GM21529 (cell line): ENCODE data around the gene SCRN1.

Experiments
- ATAC-seq: cut with Tn5 transposase; IDR thresholded peaks from one replicate; pipeline ENCODE4 v1.9.1; 2021; ENCODE audit not compliant: unreplicated experiment

The SCRN1 gene

DNA sequence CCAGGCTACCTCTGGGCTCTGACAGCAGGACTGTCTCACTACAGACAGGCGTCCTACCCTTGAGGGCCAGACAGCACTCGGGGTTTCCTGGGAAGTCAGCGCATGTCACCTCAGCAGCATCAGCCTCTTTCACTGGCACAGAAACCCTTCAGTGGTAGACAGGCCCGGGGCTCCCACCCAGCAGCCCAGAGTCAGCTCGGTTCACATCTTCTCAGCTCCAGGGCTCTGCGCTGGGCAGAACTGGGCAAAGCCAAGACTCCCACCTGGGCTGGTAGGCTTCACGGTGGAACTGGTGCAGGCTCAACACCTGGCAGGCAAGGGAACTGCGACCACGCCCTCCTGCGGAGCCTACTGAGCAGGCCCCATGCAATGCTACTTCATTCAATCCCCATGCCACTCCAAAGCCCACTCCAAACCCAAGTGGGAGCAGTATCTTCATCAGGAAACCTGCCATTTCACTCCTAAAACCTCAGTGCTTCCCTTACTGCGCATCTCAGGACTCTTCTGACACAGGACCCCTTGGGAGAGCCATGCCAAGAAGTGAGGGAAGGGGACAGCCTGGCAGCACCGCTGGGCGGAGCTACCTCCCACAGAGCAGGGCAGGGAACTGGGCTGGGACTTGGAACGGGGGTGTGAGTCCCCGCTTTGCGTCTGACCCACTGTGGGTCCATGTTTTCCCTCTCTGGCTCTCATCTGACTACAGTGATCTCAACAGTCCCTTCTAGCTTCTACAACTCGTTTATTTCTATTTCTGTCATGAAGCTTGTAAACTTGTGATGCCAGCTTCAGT lies 60.4 kb downstream of the SCRN1 start:
- ATAC-seq, result no peak

DNA sequence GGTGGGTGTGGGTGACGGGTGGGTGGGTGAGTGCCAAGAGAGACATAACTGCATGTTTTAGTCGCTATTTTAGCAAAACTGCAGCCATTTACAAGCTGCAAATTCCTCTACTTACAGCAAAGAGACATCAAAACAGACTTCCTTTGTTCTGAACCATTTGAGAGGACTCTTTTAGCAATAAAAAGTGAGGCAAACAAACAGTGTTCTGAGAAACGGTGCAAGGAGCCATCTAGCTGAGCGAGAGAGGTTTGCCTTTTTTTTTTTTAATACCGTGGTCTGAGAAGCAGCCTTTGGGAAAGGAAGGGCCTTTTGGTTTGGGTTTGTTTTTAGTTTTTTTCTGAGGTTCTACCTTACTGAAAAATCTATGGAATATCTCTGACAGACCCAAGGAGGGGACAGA lies 62.9 kb downstream of the SCRN1 start:
- ATAC-seq, result no peak

GRCh38 chr7:29926216-29926615 lies 63.4 kb downstream of the SCRN1 start:
- no peak for ATAC-seq

- no peak for ATAC-seq
Measured at GRCh38 chr7:29924684-29925083, 64.9 kb downstream of the SCRN1 start.

GRCh38 chr7:29924006-29924405 lies 65.6 kb downstream of the SCRN1 start:
- ATAC-seq, result no peak

- ATAC-seq, result no peak
Measured at GRCh38 chr7:29922921-29923700, 66.5 kb downstream of the SCRN1 start.

DNA sequence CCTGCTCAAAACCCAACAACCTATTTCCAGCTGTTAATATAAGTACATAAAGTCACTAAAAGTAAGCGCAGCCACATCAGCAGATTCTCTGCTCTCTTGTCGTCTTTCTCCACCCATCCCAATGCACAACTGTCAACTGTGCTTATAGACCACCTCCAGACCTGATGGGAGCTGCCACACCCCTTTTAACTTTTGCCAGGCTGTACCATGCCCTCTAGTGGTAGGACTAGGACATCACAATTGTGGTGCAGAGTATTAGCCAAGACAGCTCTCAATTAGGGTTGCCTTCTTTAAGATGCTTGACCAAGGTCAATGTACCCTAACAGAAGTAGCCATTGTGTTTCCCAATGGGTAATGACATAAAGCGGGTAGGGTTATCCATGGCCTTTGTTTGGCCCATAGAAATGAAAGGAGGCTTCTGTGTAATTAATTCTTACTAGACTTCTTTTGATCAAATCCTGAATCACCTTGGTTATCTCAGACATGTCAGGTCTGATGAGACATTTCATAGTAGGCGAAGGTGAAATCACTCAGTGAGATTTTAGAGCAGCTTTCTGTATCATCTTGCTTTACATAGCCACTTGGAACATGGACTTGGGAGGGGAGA lies 68.1 kb downstream of the SCRN1 start:
- ATAC-seq, result peak; percentile 84

GRCh38 chr7:29920491-29920890 lies 69.1 kb downstream of the SCRN1 start:
- no peak for ATAC-seq

GRCh38 chr7:29919790-29920189 lies 69.8 kb downstream of the SCRN1 start:
- ATAC-seq, result no peak

DNA sequence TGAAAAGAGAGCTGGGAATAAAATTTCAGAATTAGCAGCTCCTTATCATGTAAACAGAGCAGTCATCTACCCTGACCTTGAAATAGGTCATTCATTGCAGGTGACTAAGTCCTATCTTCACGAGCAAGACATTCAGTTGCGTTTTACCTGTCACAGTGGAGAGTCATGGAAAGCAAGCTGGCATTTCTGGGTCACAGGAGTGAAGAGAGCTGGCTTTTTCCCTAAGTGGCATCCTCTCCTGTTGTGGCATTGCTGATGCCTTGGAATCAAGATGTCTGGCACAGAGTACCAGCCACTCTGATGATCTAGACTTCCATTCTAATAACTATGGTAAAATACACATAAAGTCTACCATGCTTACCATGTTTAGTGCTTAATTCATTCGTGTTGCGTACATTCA lies 70.8 kb downstream of the SCRN1 start:
- ATAC-seq, result no peak

- ATAC-seq, result no peak
Measured at GRCh38 chr7:29917641-29918040, 72.0 kb downstream of the SCRN1 start.

DNA sequence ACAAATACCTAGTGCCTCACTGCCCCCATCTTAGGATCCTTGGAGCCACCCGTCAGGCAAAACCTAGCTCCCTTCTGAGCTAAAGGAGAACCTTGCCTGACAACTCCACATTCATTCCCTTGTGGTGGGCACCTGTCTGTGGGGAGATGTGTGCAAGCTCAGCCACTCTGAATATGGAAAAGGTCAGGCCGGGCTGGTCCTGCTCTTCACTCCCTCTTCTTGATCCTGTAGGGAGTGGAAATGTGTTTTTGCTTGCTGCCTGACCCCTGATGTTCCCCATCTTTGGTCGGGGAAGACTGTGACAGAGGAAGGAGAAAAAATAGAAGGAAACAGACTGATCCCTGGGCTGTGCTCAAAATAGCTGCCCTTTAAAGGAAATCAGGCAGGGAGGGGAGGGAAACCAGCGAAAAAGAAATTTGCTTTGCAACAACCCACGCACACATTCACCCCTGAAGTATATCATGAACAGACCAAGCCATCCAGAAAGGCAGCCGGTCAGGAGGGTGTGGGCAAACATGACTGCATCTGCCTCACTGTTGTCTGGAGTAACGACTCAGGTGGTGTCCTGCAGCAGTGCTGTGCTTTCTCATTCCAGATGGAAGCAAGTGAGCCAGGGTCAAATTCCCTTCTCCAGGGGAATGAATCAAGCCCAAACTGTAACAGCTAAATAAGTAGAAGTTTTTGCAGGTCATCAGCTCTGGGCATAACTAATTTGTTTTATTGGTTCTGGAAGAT lies 74.0 kb downstream of the SCRN1 start:
- ATAC-seq, result no peak

- no peak for ATAC-seq
Measured at GRCh38 chr7:29914180-29914579, 75.4 kb downstream of the SCRN1 start.

DNA sequence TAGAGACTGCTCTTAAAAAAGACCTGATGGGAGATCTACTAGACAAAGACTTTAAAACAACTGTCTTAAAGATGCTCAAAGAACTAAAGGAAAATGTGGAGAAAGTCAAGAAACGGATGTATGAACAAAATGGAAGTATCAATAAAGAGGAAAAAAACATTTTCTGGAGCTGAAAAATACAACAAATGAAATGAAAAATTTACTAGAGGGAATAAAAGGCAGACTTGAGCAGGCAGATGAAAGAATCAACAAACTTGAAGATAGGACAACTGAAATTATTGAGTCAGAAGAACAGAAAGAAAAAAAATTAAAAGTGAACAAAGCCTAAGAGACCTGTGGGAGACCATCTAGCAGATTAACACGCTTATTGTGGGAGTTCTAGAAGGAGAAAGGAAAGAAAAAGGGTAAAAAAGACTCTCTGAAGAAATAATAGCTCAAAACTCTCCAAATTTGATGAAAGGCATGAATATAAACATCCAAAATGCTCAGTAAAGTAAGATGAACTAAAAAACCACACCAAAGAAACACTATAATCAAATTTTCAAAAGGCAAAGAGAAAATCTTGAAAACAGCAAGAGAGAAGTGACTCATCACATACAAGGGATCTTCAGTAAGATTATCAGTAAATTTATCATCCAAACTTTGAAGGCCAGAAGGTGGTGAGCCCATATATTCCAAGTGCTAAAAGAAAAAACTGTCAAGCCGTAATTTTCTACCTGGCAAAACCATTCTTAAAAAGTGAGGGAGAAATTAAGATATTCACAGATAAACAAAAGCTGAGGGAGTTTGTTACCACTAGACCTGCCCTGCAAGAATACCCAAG lies 83.2 kb downstream of the SCRN1 start:
- ATAC-seq, result no peak

DNA sequence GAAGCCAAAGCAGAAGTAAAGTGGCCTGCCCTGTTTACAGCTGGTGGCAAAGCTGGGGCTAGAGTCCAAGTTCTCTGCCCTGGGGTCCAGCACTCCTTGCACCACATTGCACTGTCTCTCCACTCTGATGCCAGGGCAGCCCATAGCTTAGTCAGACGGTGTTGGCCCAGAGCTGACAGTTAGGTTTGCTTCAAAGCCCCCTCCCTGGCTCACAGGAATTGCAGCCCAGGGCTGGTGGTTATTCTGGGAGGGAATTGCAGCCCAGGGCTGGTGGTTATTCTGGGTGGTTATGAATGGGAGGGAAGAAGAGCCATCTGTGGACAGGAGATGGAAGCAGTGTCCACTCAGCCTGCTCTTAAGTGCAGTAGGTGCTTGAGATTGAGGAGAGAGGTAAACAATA lies 88.9 kb downstream of the SCRN1 start:
- no peak for ATAC-seq

GRCh38 chr7:29898301-29898700 lies 91.3 kb downstream of the SCRN1 start:
- no peak for ATAC-seq

DNA sequence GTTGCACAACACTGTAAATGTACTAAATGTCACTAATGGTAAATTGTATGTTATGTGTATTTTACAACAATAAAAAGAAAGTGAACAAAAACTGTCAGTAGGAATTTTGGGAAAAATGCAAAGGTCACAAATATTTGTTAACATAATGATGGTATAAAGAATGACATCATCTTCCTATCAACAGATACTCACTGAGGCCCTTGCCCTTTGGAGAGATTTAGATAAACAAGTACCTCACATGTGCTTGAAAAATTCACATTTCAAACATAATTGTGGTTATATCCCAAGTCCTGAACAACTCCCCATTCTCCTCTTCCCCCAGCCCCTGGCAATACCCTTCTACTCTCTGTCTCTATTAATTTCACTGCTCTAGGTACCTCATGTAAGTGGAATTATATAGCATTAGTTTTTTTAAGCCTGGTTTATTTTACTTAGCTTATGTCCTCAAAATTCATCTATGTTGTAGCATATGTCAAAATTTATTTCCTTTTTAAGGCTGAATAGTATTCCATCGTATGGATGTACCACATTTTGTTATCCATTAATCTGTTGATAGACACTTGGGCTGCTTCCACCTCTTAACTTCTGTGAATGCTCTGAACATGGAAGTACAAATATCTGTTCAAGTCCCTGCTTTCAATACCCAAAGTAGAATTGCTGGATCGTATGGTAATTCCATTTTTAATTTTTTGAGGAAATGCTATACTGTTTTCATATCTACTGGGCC lies 92.8 kb downstream of the SCRN1 start:
- ATAC-seq, result no peak

DNA sequence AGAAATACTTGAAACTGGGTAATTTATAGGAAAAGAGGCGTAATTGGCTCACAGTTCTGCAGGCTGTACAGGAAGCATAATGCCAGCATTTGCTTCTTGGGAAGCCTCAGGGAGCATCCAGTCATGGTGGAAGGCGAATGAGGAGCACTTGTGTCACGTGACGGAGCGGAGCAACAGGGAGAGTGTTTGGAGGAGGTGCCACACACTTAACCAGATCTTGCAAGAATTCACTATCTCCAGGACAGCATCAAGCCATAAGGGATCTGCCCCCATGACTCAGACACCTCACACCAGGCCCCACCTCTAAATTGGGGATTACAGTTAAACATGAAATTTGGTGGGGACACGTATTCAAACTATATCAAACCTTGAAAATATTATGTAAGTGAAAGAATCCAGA lies 94.0 kb downstream of the SCRN1 start:
- ATAC-seq, result no peak

GRCh38 chr7:29894256-29894655 lies 95.3 kb downstream of the SCRN1 start:
- ATAC-seq, result no peak
